ENCODE results near the gene PPP1R13L.
"Not testable (repeated sequence)": the region's sequence is repeated elsewhere in the genome, so short reads cannot be mapped to it uniquely, and the experiment has no call there.

PPP1R13L gene, protein sequence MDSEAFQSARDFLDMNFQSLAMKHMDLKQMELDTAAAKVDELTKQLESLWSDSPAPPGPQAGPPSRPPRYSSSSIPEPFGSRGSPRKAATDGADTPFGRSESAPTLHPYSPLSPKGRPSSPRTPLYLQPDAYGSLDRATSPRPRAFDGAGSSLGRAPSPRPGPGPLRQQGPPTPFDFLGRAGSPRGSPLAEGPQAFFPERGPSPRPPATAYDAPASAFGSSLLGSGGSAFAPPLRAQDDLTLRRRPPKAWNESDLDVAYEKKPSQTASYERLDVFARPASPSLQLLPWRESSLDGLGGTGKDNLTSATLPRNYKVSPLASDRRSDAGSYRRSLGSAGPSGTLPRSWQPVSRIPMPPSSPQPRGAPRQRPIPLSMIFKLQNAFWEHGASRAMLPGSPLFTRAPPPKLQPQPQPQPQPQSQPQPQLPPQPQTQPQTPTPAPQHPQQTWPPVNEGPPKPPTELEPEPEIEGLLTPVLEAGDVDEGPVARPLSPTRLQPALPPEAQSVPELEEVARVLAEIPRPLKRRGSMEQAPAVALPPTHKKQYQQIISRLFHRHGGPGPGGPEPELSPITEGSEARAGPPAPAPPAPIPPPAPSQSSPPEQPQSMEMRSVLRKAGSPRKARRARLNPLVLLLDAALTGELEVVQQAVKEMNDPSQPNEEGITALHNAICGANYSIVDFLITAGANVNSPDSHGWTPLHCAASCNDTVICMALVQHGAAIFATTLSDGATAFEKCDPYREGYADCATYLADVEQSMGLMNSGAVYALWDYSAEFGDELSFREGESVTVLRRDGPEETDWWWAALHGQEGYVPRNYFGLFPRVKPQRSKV
- 1.4 to 4.8 (median 4.6) reads per million in 3 experiments for total RNA-seq

DNA sequence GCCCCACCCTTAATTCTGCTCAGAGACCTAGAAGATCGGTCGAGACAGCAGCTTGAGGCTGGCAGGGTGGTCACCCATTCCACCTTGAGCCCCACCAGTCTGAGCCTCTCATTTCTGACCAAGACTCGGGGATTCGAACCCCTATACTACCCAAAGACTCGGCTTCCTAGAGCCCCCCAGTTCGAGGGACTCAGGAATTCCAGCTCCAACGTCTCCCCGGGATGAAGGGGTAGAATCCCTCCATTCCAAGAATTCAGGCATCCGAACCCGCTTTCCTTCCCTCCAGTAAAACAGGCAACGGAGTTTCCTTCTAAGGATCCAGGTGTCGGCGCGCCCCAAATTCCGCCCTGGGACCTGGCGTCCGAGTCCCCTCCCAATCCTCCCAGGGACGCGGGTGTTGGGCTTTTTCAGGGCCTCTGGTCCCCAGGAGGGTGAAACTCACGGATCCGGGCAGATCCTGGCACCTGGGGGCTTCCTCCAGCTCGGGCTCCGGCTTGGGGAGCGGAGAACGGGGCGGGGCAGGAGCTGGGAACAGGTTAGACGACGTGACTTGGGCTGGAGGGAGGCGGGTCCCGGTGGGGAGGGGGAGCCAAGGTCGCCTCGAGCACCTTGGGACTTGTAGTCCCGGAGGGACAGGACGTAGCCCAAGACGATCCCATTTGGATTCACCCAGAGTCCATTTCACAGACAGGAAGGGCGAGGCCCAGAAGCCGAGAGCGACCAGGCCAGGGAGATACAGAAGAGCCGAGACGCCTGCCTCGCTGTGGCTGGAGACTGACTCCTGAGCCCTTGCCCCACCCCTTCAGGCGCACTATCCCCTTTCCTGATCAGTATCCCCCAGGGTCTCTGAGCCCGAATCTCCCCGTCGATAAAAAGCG is at the start of gene PPP1R13L:
Gene PPP1R13L, minus strand, starts transcription at position 513 of the 878 bp plus-strand sequence. CDS start 6,751 bp downstream, outside the sequence.
- no peak for DNase-seq

DNA sequence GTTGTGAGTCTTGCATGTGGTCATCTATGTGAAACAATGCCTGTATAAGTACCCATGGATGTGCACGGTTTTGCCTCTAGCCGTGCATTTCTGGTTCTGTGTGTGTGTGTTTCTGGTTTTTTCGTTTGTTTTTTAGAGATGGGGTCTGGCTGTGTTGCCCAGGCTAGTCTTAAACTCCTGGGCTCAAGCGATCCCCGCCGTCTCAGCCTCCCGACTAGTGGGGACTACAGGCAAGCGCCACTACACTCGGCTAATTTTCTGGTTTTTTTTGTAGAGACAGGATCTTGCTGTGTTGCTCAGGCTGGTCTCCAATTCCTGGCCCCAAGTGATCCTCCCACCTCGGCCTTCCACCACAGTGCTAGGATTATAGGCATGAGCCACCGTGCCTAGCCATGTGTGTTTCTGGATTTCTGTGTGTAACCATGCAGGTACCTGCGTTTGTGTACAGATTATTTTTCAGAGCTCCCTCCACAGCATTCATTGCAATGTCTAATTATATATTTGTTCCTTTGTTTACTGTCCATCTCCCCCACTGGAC is 47.0 kb upstream of the PPP1R13L start:
- DNase-seq = no peak

DNA sequence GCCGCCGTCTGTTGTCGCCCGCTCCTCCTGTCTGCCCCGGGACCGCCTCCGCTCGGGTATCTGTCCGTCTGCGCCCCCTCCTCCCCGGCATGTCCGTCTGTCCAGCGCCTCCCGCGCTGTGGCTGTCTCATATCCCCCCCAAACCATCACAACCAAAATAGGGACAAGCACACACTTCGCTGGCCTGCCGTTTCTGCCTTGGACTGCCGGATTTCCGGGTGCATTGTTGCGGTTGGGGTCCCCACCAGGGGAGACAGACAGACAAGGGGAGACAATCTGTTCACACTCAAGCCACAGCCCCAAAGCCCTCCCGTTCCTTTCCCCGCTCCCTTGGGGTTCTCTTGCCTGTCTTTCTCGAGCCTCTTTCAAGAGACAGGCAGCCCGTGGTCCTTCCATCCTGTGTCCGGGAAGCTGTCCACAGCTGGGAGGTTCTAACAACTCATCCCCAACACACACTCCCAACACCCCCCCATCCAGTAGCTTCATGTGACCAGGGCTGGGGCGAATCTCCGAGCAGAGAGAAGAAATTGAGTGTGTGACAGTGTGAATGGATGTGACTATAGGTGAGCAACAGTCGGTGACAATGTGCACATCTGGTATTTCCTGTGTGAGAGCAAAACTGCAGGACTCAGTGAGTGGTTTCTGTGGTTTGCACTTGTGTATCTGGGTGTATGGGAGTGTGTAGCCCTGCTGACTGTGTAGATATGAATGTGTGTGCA is 46.4 kb upstream of the PPP1R13L start:
- DNase-seq = peak; percentile 72

DNA sequence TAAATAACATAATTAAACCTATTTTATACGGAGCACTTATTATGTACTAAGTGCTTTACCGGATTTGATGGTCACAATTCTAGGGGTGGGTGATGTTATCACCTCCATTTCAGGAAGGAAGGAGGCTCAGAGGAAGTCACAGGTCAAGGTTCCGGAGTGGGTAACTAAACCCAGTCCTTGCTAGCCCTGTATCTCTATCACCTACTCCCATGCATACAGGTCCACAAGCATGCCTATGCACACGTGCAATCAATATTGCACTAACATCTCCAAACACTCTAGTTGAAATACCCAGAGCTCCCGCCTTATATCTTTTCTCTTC is 45.1 kb upstream of the PPP1R13L start:
- peak; percentile 50 for DNase-seq

DNA sequence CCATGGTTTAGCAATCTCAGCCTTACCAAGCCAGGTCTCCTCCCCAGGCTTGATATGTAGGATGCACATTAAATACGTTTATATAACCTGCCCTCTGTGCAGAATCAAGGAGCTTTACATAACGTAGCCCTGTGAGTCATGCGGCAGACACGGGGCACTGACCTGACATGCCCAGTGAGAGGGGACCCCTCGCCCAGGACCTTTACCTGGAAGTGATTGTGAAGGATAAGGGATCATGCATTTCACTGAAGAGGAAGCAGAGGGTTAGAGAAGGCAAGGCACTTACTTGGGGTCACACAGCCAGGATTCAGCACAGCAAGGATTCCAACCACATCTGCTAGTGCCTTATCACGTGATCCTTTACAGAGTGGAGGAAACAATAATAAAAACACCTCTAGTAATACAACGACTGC is 44.0 kb upstream of the PPP1R13L start:
- DNase-seq = no peak

DNA sequence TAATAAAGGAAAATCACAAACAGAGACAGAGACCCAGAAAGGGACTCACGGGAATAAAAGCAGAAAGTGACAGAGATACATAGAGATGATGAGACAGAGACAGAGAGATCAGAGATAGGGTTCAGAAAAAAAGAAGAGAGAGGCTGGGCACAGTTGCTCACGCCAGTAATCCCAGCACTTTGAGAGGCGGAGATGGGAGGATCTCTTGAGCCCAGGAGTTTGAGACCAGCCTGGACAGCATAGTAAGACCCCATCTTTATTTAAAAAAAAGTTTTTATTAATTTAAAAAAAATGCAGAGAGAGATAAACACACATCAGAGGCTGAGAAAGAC is 43.5 kb upstream of the PPP1R13L start:
- DNase-seq = no peak

DNA sequence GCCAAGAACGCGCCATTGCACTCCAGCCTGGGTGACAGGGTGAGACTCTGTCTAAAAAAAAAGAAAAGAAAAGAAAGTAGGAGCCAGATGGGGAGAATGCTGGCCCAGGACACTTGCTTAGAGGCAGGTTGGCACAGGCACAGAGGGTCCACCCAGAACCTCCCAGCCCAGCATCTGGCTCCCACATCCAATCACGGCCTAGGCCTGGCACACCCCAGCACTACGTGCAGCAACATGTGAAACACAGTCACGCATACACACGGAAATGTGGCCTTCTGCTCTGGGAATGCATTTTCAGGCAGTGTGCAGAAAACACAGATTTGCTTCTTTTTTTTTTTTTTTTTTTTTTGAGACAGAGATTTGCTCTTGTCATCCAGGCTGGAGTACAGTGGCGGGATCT is 42.1 kb upstream of the PPP1R13L start:
- no peak for DNase-seq

DNA sequence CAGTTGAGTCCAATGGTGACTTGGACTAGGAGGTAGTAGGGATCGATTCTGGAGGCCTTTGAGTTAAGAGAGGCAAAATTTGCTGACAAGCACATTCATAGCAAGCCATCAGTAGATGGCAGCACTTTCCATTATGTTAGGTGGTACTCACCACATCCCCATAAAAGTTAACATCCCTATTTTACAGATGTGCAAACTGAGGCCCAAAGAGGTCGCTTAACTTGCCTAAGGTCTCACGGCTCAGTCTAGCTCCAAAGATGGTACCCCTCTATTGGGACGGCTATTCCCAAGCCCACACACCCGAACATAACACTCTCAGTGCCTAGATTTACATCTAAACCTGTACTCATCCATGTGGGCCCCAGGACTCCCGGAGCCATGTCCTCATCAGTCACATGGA is 41.4 kb upstream of the PPP1R13L start:
- no peak for DNase-seq

DNA sequence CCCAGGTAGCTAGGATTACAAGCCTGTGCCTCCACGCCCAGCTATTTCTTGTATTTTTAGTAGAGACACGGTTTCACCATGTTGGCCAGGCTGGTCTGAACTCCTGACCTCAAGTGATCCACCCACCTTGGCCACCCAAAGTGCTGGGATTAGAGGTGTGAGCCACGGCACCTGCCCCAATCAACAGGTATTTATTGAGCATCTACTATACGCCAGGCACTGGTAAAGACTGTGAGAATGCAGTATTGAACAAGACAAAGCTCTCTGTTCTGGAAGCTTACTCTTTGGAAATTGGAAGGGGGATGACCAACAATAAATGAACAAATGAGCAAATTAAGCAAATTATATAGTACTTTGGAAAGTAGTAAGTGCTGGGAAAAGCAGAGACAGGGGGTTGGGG is 40.3 kb upstream of the PPP1R13L start:
- DNase-seq = no peak

DNA sequence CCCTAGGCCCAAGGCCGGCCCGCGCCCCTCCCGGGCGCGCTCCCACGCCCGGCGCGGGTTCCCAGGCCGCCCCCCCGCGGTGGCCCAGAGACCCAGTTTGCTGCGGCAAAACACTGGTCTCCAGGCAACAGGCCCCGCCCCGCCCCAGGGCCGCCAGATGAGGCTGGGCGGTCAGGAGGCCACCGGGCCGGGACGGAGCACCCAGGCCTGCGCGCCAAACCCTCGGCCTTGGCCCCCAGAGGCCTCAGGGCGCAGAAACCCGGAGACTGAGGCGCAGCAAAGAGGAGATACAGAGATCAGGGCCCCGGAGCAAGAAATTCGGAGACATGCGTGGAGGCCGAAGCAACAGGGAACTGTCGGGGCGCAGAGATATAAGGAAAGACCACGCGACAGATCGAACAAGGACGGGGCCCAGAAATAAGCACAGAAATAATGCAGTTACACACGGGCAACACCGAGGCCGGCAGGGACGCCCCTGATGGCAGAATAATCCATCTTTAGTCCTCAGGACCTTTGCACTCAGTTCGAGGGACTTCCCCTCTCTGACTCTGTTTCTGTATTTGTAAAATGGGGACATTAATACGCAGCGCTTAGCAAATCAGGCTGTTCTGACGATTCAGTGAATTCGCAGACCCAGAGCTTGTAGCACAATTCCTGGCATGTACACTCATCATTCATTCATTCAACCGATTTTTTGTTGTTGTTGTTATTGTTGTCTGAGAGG is 39.6 kb upstream of the PPP1R13L start:
- peak; percentile 80 for DNase-seq

DNA sequence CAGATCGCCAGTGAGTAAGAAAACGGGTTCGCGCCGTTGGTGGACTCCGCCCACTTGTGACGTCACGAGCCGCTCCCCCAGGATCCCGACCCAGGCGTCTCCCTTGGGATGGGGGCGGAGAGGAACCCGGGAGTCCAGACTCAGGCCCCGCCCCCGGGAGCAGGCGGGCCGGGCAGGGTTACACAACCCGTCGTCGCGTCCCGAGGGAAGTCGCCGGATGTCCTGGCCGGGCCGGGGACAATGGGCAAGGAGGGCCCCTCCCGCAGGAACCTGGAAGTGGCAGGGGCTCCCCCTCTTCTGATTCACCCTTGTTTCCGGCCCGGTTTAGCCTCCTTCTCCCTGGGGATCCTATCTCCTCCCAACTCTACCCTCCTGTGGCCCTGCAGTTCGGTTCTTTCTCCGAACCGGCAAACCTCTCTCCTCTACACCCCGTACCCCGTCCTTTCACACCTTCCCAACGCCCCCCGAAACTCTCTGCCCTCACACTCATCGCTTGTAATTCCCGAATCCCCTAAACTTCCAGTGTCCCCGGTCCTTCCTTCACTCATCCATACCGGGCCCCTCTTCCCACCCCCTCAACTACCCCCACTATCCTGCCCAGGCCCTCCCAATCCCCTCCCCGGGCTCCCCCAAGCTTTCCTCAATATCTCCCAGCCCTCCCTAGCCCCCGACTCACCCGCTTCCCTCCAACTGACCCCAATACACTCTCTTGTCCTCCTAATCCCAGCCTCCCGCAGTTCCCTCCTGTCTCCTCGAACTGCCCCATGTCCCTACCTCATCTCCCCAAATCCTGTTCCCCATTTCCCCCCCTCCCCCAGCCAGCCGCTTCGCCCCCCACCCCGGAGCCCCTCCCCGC is 38.8 kb upstream of the PPP1R13L start:
- peak; percentile 38 for DNase-seq

DNA sequence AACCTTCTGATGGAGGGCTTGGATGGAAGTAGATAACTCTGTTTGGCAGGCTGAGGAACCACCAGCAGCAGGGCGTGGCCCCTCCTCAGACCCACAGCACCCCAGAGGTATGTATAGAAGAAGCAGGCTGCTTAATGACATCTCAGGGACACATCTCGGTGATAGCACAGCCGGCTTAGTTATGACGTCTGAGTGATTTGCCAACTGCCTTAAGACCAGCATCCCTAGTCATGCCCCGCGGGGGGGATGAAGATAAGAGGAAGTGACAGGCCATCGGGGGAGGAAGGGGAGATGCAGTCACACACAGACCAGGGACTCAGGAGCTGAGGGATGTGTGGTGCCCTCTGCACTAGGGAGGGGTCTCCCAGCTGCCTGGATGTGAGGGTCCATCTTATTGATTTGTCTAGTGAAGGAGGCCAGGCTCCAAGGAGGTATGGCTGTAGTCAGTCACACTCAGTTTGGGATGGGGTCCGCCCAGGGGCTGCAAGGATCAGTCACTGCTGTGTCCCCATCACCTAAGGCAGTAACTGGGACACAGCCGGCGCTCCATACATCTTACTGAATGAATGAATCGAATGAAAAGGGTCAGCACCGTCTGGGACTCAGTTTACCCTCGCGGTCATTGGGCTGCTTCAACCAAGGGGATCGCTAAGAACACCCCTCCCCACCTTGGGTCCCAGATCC is 38.1 kb upstream of the PPP1R13L start:
- DNase-seq = peak; percentile 42

DNA sequence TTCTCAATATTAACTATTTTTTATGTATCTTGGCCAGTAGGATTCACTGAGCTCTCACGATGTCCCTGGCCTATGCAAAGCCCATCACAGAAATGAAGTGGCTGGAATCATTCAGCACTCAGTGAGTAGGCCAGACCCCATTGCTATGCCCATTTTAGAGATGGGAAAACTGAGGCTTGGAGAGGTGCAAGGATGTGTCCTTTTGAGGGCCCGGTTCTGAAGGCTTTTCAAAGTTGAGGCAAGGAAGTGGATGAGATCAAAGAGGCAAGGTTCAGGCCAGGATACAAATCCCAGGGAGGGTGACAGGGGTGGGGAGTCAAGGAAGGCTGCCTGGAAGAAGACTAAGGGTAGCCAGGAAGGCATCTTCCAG is 37.5 kb upstream of the PPP1R13L start:
- DNase-seq = no peak

DNA sequence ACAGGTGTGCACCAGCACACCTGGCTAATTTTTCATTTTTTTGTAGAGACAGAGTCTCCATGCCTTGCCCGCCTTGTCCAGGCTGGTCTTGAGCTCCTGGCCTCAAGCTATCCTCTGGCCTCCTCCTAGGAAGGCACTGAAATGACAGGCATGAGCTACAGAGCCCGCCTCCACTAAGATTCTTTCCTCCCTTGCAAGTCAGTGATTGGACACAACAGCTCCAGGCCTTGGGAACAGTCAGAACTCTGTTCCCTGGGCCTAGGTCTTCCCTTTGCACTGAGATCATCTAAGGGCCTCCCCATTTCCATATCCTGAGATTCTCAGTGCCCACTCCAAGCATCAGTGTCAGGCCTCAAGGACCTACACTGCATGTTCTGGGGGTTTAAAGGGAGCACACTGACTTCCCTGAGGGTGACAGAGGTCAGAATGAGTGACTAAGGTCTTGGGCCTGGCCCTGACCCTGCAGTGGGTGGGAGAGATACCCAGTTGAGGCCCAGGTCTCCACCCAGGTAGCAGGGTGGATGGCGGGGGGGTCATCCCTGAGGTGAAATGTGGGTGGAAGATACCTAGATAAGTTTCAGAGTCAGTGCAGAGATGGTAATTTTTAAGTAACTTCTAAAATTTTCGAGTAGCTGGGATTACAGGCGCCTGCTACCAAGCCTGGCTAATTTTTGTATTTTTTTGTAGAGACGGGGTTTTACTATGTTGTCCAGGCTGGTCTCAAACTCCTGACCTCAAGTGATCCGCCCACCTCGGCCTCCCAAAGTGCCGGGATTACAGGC is 36.2 kb upstream of the PPP1R13L start:
- DNase-seq = no peak

DNA sequence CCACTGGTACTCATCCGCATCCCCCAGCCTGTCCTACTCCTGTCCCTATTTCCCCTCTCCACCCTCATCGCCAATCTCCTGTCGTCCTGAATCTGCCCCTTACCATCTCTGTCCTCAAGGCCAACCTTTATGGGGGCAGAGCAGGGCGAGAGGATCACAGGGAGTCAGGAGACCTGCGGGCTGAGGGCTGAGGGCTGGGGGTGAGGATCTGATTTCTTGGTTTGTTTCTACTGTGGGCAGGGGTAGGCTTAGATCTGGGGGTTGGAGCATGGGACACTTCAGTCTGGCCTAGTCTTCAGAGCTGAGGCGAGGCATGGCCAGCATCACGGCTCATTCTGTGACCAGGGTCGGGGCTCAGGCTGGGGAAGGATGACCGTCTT is 35.4 kb upstream of the PPP1R13L start:
- no peak for DNase-seq

DNA sequence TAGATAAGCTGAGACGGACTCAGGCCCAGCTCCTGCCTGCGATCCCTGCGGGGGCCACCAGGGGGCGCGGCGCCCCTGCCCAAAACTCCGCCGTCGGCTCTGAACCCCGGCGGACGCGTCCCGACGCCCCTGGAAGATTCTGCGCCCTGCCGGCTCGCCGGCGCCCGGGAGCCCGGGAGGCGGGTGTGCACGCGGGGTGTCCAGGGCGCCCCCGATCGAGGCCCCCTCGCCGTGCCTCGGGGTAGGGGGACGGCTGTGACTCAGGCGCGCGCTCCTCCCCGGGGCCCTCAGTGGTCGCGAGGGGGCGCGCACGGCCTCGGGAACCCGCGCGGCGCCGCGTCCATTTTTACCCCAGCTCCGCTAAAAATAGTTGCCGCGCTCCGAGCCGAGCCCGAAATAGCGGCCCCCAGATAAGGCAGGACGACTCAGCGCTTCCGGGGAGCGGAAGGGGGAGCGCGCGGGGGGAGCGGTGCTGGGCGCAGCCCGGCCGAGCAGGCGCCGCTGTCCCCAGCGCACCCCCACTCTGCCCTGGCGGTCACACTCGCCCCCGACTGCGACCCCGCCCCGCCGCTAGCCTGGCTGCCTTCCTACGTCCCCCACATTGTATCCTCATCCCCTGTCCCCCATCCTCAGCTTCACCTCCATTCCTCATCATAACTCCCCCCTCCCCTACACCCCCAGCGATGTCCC is 34.8 kb upstream of the PPP1R13L start:
- peak; percentile 82 for DNase-seq

DNA sequence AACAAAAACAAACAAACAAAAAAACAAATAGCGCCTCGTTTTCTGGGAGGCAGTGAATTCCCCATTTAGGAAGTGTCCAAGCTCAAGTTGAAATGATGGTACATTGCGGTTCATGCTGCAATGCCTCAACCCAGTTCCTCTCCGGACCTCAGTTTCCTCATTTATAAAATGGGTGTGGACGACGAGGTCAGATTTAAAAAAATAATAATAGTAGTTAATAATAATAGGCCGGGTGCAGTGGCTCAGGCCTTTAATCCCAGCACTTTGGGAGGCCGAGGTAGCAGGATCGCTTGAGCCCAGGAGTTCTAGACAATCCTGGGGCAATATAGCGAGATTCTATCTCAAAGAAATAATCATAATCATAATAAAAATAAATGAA is 34.3 kb upstream of the PPP1R13L start:
- no peak for DNase-seq

DNA sequence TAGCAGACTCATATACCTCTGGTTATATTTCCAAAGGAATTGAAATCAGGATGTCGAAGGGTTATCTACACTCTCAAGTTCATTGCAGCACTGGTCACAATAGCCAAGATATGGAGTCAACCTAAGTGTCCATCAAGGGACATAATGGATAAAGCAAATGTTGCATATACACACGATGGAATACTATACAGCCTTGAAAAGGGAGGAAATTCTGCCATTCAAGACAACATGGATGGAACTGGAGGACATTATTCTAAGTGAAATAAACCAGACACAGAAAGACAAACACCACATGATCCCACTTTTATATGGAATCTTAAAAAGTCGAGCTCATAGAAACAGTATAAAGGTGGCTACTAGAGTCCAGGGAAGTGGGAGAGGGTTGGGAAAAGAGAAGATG is 32.5 kb upstream of the PPP1R13L start:
- no peak for DNase-seq

DNA sequence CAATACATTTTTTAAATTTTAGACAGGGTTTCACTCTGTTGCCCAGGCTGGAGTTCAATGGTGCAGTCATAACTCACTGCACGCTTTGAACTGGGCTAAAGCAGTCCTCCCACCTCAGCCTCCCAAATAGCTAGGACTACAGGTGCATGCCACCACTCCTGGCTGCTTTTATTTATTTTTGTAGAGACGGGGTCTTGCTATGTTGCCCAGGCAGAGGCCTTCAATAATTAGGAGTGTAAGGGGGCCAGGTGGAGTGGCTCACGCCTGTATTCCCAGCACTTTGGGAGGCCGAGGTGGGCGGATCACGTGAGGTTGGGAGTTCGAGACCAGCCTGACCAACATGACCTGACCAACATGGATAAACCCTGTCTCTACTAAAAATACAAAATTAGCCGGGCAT is 27.7 kb upstream of the PPP1R13L start:
- not testable (repeated sequence) for DNase-seq
